Measurements from ENCODE around the gene HOTAIR.

HOTAIR gene

DNA sequence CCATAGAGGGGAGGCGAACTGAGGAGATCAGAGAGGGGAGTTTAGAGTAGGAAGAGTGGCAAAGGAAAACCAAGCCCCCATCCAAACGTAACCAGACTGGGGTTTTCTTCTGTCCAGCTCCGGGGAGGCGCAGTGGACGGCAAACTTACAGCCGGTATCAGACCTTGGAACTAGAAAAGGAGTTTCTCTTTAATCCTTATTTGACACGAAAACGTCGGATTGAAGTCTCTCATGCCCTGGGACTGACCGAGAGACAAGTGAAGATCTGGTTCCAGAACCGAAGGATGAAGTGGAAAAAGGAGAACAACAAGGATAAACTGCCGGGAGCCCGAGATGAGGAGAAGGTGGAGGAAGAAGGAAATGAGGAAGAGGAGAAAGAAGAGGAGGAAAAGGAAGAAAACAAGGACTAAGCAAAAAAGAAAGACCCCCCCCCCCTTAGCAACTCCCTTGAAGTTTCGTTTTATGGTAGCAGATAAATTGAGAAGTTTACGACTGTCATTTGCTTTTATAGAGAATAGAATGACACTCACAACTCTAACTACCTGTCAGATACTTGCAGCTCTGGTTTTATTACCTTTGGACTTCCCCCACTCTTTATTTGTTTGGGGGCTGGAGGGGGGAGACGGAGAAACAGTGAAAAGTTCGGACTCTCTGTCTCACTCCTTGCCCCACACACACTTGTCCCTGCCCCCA, 36.4 kb upstream of the HOTAIR start:
- no peak for DNase-seq

GRCh38 chr12:54010053-54010971, 35.6 kb upstream of the HOTAIR start:
- no peak for DNase-seq

- DNase-seq, result no peak
These were observed 34.7 kb upstream of the HOTAIR start for GRCh38 chr12:54009171-54010052.

- no peak for DNase-seq
These were observed 33.5 kb upstream of the HOTAIR start for GRCh38 chr12:54008260-54008552.

- no peak for DNase-seq
These were observed 32.9 kb upstream of the HOTAIR start for GRCh38 chr12:54007538-54008259.

GRCh38 chr12:54006559-54007220, 31.9 kb upstream of the HOTAIR start:
- no peak for DNase-seq

- DNase-seq, result peak; percentile 85
These were observed 31.3 kb upstream of the HOTAIR start for GRCh38 chr12:54005853-54006558.

- no peak for DNase-seq
These were observed 30.7 kb upstream of the HOTAIR start for GRCh38 chr12:54005531-54005852.

GRCh38 chr12:54004841-54005530, 30.2 kb upstream of the HOTAIR start:
- DNase-seq, result no peak

DNA sequence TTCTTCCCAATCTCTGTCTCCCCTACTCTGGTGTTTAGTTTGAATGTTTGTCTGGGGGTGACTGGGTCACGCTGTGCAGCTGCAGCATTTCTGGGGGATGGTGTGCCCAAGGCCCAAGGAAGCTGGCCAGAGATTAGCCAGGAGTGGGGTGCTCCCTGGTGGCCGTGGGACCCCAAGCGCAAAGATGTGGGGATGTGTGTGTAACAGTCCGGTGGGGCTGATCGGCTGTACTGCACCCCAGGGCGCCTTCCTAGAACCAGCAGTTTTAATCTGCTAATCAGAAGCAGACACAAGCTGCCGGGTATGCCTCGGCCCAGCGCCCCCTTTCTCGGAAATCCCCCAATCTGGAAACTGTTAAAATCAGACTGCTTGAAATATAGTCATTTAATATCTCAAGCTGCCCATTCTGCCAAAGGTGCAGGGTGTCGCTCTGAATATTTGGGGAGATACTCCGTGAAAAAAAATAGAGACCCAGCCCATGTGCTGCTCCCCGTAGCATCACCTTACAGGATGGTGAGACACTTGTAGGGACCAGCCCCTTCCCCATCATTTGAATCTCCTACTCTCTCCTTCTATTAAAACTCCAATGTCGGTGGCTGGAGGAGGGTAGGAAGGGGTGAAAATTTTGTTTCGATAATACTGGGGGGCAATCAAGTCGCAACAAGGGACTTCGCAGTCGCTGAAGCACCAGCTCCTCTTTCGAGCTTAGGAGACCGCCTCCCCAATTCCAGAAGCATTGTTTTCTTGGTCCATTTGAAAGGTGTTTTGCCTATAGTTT, 29.5 kb upstream of the HOTAIR start:
- no peak for DNase-seq

DNA sequence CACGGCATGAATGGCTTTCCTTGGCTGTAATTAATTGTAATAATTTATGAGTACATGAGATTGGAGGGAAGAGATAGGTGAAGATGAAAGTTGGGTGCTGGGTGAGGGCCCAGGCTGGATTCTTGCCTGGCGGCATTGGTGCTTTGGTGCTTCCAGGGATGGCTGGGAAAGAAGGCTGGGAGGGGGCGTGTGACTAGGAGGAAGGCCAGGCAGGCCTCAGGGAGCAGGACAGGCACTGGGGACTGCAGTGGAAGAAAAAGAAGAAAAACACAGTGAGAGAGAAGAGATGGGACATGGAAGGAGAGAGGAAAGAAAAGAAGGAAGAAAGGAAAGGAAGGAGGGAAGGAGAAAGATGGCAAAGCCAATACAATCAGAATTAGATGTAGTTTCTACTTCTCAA, 28.9 kb upstream of the HOTAIR start:
- no peak for DNase-seq

GRCh38 chr12:54002915-54003389, 28.2 kb upstream of the HOTAIR start:
- DNase-seq, result no peak

GRCh38 chr12:54002278-54002914, 27.6 kb upstream of the HOTAIR start:
- no peak for DNase-seq

DNA sequence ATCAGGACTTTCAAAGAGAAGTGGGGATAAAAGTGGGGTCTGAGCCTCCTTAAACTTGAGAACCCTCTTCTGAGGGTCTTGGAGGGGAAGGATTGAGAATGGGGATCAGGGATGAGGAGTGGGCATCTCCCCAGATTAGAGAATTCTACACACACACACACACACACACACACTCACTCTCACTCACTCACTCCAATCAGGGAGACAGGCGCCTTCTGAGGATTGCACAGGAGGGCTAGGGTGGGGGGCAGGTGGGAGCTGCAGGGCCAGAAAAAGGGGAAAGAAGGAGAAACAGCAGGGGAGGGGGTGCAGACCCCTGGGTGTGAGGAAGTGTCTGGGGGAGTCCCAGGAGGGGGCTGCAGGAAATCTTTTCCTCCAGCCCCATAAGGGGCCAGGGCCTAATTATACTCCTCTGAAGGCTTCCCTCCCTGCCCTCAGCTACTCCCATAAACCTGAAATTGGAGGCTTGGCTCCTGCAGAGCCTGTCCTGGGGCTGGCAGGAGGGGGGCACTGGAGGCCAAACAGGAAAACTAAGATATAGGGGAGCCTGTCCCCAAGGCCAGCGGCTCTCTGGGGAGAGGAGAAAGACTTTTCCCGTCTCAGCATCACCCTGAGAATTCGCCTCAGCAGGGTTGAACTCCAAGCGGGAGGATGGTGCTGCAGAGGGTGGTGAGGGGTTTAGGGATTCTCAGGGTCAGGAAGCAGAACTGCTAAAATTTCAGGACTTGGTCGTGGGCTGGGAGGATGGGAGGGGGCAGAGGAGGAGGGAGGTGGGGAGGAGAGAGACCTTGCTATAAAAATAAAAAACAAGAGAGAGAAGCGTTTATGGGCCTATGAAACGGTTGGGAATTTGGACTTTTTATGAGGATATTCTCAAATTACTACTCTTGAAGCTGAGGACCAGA, 26.8 kb upstream of the HOTAIR start:
- no peak for DNase-seq

- DNase-seq, result no peak
These were observed 25.7 kb upstream of the HOTAIR start, which contains the start of gene HOXC9 for GRCh38 chr12:54000116-54001114. Gene HOXC9 (plus strand): TSS chr12:54000161. CDS start chr12:54000189, 28 bp downstream.

- DNase-seq, result no peak
These were observed 24.9 kb upstream of the HOTAIR start for GRCh38 chr12:53999559-54000115.

- DNase-seq, result no peak
These were observed 24.1 kb upstream of the HOTAIR start for GRCh38 chr12:53998900-53999236.

Measured in activated CD4-positive, alpha-beta T cell treated with anti-CD3 and anti-CD28 coated beads, Interleukin-10, Interleukin-2, amounts not matched to agents 100 ng/mL and 50 ng/mL, durations not matched to agents 16 hours and 8 hours (primary cell).